Measurements from ENCODE around the gene CA7.

DNA sequence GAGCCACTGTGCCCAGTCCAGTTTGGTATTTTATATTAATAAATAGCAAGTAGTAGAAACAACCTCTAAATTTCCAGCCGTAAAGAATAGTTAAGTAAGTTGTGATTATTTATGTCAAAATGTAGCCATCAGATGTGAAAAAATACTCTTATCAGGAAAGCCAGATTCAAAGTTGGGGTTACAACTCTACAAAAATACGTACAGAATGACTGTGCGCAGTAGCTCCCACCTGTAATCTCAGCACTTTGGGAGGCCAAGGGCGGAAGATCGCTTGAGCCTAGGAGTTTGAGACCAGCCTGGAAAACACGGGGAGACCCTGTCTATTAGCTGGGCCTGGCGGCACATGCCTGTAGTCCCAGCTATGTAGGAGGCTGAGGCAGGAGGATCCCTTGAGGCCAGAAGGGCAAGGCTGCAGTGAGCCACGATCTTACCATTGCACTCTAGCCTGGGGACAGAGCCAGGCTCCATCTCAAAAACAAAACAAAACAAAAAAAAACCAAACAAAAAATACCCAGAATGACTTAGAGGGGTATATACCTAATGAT, 37.8 kb downstream of the CA7 start:
- TF ChIP-seq, protein P1, sequence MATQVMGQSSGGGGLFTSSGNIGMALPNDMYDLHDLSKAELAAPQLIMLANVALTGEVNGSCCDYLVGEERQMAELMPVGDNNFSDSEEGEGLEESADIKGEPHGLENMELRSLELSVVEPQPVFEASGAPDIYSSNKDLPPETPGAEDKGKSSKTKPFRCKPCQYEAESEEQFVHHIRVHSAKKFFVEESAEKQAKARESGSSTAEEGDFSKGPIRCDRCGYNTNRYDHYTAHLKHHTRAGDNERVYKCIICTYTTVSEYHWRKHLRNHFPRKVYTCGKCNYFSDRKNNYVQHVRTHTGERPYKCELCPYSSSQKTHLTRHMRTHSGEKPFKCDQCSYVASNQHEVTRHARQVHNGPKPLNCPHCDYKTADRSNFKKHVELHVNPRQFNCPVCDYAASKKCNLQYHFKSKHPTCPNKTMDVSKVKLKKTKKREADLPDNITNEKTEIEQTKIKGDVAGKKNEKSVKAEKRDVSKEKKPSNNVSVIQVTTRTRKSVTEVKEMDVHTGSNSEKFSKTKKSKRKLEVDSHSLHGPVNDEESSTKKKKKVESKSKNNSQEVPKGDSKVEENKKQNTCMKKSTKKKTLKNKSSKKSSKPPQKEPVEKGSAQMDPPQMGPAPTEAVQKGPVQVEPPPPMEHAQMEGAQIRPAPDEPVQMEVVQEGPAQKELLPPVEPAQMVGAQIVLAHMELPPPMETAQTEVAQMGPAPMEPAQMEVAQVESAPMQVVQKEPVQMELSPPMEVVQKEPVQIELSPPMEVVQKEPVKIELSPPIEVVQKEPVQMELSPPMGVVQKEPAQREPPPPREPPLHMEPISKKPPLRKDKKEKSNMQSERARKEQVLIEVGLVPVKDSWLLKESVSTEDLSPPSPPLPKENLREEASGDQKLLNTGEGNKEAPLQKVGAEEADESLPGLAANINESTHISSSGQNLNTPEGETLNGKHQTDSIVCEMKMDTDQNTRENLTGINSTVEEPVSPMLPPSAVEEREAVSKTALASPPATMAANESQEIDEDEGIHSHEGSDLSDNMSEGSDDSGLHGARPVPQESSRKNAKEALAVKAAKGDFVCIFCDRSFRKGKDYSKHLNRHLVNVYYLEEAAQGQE (IDR thresholded peaks at IDR 0.05; ENCODE audit: insufficient replicate concordance, low read depth), result no peak
- TF ChIP-seq, protein P2, sequence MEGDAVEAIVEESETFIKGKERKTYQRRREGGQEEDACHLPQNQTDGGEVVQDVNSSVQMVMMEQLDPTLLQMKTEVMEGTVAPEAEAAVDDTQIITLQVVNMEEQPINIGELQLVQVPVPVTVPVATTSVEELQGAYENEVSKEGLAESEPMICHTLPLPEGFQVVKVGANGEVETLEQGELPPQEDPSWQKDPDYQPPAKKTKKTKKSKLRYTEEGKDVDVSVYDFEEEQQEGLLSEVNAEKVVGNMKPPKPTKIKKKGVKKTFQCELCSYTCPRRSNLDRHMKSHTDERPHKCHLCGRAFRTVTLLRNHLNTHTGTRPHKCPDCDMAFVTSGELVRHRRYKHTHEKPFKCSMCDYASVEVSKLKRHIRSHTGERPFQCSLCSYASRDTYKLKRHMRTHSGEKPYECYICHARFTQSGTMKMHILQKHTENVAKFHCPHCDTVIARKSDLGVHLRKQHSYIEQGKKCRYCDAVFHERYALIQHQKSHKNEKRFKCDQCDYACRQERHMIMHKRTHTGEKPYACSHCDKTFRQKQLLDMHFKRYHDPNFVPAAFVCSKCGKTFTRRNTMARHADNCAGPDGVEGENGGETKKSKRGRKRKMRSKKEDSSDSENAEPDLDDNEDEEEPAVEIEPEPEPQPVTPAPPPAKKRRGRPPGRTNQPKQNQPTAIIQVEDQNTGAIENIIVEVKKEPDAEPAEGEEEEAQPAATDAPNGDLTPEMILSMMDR (IDR thresholded peaks at IDR 0.05; ENCODE audit: insufficient read depth, low read length), result no peak
- TF ChIP-seq GABPA (IDR thresholded peaks at IDR 0.05; ENCODE audit: low read depth) (no peak), POLR2AphosphoS5 (IDR thresholded peaks at IDR 0.05; ENCODE audit: low read depth) (no peak)
